ACC112 (cell line): ENCODE measurements around the gene KCNIP2.
"Not testable (repeated sequence)": the region's sequence is repeated elsewhere in the genome, so short reads cannot be mapped to it uniquely, and the experiment has no call there.

Experiments used
- H2AFZ ChIP-seq: fragments of 200-600 bp; sonication (generic); one replicate; pipeline ENCODE4 v1.6.0; 2017; ENCODE audit warnings: antibody characterized with exemption, low read length; ENCODE audit not compliant: unreplicated experiment
- H3K27ac ChIP-seq: fragments of 200-600 bp; sonication (generic); 2 replicates; pipeline ENCODE4 v1.5.1; 2014; ENCODE audit warnings: low read depth, mild to moderate bottlenecking, antibody characterized with exemption, low read length, moderate library complexity
- H3K27me3 ChIP-seq: fragments of 200-600 bp; sonication (generic); 2 replicates; pipeline ENCODE4 v1.6.1; 2014; ENCODE audit warnings: mild to moderate bottlenecking, antibody characterized with exemption, low read length, moderate library complexity, mixed read lengths; ENCODE audit not compliant: insufficient read depth
- H3K36me3 ChIP-seq: fragments of 200-600 bp; sonication (generic); 2 replicates; pipeline ENCODE4 v1.6.1; 2016; ENCODE audit warnings: mild to moderate bottlenecking, antibody characterized with exemption, low read length, moderate library complexity, mixed read lengths; ENCODE audit not compliant: insufficient read depth
- H3K4me1 ChIP-seq: fragments of 200-600 bp; sonication (generic); one replicate; pipeline ENCODE4 v1.6.1; 2016; ENCODE audit warnings: low read length, mixed read lengths; ENCODE audit not compliant: insufficient read depth, unreplicated experiment, control insufficient read depth
- H3K4me3 ChIP-seq: fragments of 200-600 bp; sonication (generic); 2 replicates; pipeline ENCODE4 v1.5.1; 2014; ENCODE audit warnings: mild to moderate bottlenecking, low read depth, low read length
- H3K79me2 ChIP-seq: fragments of 200-600 bp; sonication (generic); one replicate; pipeline ENCODE4 v1.6.0; 2016; ENCODE audit warnings: low read length; ENCODE audit not compliant: control insufficient read depth, unreplicated experiment, insufficient read depth

The KCNIP2 gene

GRCh38 chr10:101812606-101813005, 31.0 kb downstream of the KCNIP2 start:
- H3K4me3 ChIP-seq: no peak overlapping the region
- peaks cover 37% of the 10 kb centered on the region for H3K36me3 ChIP-seq
- H2AFZ ChIP-seq: no peak overlapping the region
- H3K27ac ChIP-seq: no peak overlapping the region
- H3K27me3 ChIP-seq: no peaks in the 10 kb centered on the region
- peaks cover 93% of the 10 kb centered on the region for H3K79me2 ChIP-seq
- peaks cover 22% of the 10 kb centered on the region for H3K4me1 ChIP-seq

GRCh38 chr10:101807158-101807557, 36.4 kb downstream of the KCNIP2 start:
- Histone ChIP-seq H3K4me1 (peaks cover 17% of the 10 kb centered on the region), H3K79me2 (peaks cover 63% of the 10 kb centered on the region), H3K4me3 (no peak overlapping the region), H3K27ac (0 out of 2 replicates have a peak overlapping the region, but pooled peaks have one; percentile 1), H3K27me3 (no peaks in the 10 kb centered on the region), H2AFZ (no peak overlapping the region), H3K36me3 (peaks cover 45% of the 10 kb centered on the region)

GRCh38 chr10:101803511-101803910, 40.1 kb downstream of the KCNIP2 start:
- peak overlapping the region; percentile 10; the same call in 1 of the 2 replicates for H3K27ac ChIP-seq
- H3K4me3 ChIP-seq: no peak overlapping the region
- H3K27me3 ChIP-seq: no peaks in the 10 kb centered on the region
- H3K4me1 ChIP-seq: peaks cover 13% of the 10 kb centered on the region
- H2AFZ ChIP-seq: no peak overlapping the region
- peaks cover 67% of the 10 kb centered on the region for H3K79me2 ChIP-seq
- peaks cover 55% of the 10 kb centered on the region for H3K36me3 ChIP-seq

- peaks cover 70% of the 10 kb centered on the region for H3K36me3 ChIP-seq
- H3K4me3 ChIP-seq: no peak overlapping the region
- no peaks in the 10 kb centered on the region for H3K4me1 ChIP-seq
- H3K27me3 ChIP-seq: no peaks in the 10 kb centered on the region
- peaks cover 64% of the 10 kb centered on the region for H3K79me2 ChIP-seq
- no peak overlapping the region for H2AFZ ChIP-seq
- no peak overlapping the region for H3K27ac ChIP-seq
Observed at GRCh38 chr10:101797403-101798059, 46.1 kb downstream of the KCNIP2 start.

GRCh38 chr10:101793526-101793925, 50.1 kb downstream of the KCNIP2 start:
- H3K79me2 ChIP-seq: peaks cover 28% of the 10 kb centered on the region

GRCh38 chr10:101789686-101790085, 53.9 kb downstream of the KCNIP2 start:
- Histone ChIP-seq H3K27ac (no peak overlapping the region), H2AFZ (no peak overlapping the region), H3K36me3 (peaks cover 50% of the 10 kb centered on the region), H3K27me3 (no peaks in the 10 kb centered on the region), H3K4me1 (peaks cover 1% of the 10 kb centered on the region), H3K79me2 (peaks cover 4% of the 10 kb centered on the region), H3K4me3 (no peak overlapping the region)

More at GRCh38 chr10:101793526-101793925, 50.1 kb downstream of the KCNIP2 start:
- H3K27ac ChIP-seq: no peak overlapping the region
- H3K4me1 ChIP-seq: no peaks in the 10 kb centered on the region
- H3K27me3 ChIP-seq: no peaks in the 10 kb centered on the region
- peaks cover 59% of the 10 kb centered on the region for H3K36me3 ChIP-seq
- no peak overlapping the region for H2AFZ ChIP-seq
- H3K4me3 ChIP-seq: no peak overlapping the region

GRCh38 chr10:101789231-101789630, 54.4 kb downstream of the KCNIP2 start:
- H3K36me3 ChIP-seq: peaks cover 46% of the 10 kb centered on the region
- not testable (repeated sequence) for H3K4me1 ChIP-seq, H2AFZ ChIP-seq, H3K79me2 ChIP-seq, H3K27ac ChIP-seq, H3K4me3 ChIP-seq, H3K27me3 ChIP-seq

- Histone ChIP-seq H3K4me3 (no peak overlapping the region), H3K36me3 (peaks cover 22% of the 10 kb centered on the region), H3K27ac (no peak overlapping the region), H3K4me1 (peaks cover 20% of the 10 kb centered on the region), H3K27me3 (no peaks in the 10 kb centered on the region), H3K79me2 (peaks cover 7% of the 10 kb centered on the region), H2AFZ (no peak overlapping the region)
Observed at GRCh38 chr10:101785801-101786200, 57.8 kb downstream of the KCNIP2 start.

GRCh38 chr10:101784558-101784957, 59.0 kb downstream of the KCNIP2 start:
- H3K27me3 ChIP-seq: no peaks in the 10 kb centered on the region
- H3K79me2 ChIP-seq: peaks cover 7% of the 10 kb centered on the region
- no peak overlapping the region for H3K4me3 ChIP-seq
- no peak overlapping the region for H3K27ac ChIP-seq
- peaks cover 18% of the 10 kb centered on the region for H3K36me3 ChIP-seq
- H2AFZ ChIP-seq: no peak overlapping the region
- H3K4me1 ChIP-seq: peaks cover 25% of the 10 kb centered on the region

GRCh38 chr10:101783736-101784118, 59.9 kb downstream of the KCNIP2 start:
- Histone ChIP-seq H3K27ac (peak overlapping the region; percentile 53), H3K27me3 (0 out of 2 replicates have a peak, but pooled peaks cover 3% of the 10 kb centered on the region), H3K79me2 (peaks cover 7% of the 10 kb centered on the region), H3K4me3 (peak overlapping the region; percentile 86), H3K4me1 (peaks cover 25% of the 10 kb centered on the region), H3K36me3 (peaks cover 16% of the 10 kb centered on the region), H2AFZ (no peak overlapping the region)
